H1 (cell line): ENCODE measurements around the gene BRCC3. TPM values are rescaled to one million over a fixed set of nuclear protein-coding genes. Genes with fewer than 3 reads are reported as not detected.

Experiments
- CTCF ChIA-PET: fragments of 300-600 bp; sonication (Branson Sonifier 250); formaldehyde crosslinking; loops from one replicate; lab custom pipeline; 2021; ENCODE audit not compliant: partially characterized antibody; lab: Charles Lee
- POLR2A ChIA-PET: fragments of 300-600 bp; sonication (Branson Sonifier 250); formaldehyde crosslinking; loops from one replicate; lab custom pipeline; 2021; ENCODE audit warnings: inconsistent platforms; ENCODE audit not compliant: partially characterized antibody; lab: Charles Lee
- DNase-seq, 2 experiments: peaks; one replicate each; pipeline versions ENCODE4 v3.0.0 to v3.0.0-alpha.2; 2010 to 2022; ENCODE audit warnings: low spot score in 2 of 2, low read depth in 1 of 2, mixed read lengths in 1 of 2
- FAIRE-seq: peaks from 2 replicates; lab custom pipeline; 2011; peaks lifted over from hg19 to GRCh38; lab: Jason Lieb, UNC
- H2AFZ ChIP-seq: 2 replicates; pipeline ENCODE4 v1.8.1; 2012; ENCODE audit warnings: low read length, inconsistent platforms
- H2AK5ac ChIP-seq: 2 replicates; pipeline ENCODE4 v1.6.1; 2013; ENCODE audit warnings: low read depth, low read length
- H2BK120ac ChIP-seq: replicated peaks from 2 replicates; pipeline ENCODE3; 2013; ENCODE audit warnings: low read depth, low read length, inconsistent platforms
- H2BK12ac ChIP-seq: 2 replicates; pipeline ENCODE4 v1.6.1; 2013; ENCODE audit warnings: low read depth, low read length
- H2BK15ac ChIP-seq: 2 replicates; pipeline ENCODE4 v1.6.1; 2013; ENCODE audit warnings: low read length
- H2BK20ac ChIP-seq: 2 replicates; pipeline ENCODE4 v1.6.1; 2013; ENCODE audit warnings: low read length
- H2BK5ac ChIP-seq: 2 replicates; pipeline ENCODE4 v1.6.1; 2013; ENCODE audit warnings: low read depth, low read length
- H3K14ac ChIP-seq: 2 replicates; pipeline ENCODE4 v1.6.1; 2013; ENCODE audit warnings: inconsistent platforms; ENCODE audit not compliant: insufficient read length
- H3K18ac ChIP-seq: 2 replicates; pipeline ENCODE4 v1.6.1; 2013; ENCODE audit warnings: low read length; ENCODE audit errors: extremely low read depth
- H3K23ac ChIP-seq: 2 replicates; pipeline ENCODE4 v1.6.1; 2013; ENCODE audit warnings: inconsistent platforms; ENCODE audit not compliant: insufficient read length
- H3K23me2 ChIP-seq: 2 replicates; pipeline ENCODE4 v1.6.1; 2013; ENCODE audit warnings: low read depth, low read length
- H3K27ac ChIP-seq: 2 replicates; pipeline ENCODE4 v1.6.1; 2011; ENCODE audit warnings: low read depth, low read length, inconsistent platforms
- H3K27me3 ChIP-seq, 4 experiments: replicated peaks in 1 of 4; 1 replicate in 1 of 4; 2 replicates in 3 of 4; pipeline versions ENCODE4 v1.6.1 to v1.8.1; 2011 to 2013; ENCODE audit warnings: low read length in 3 of 4, mild to moderate bottlenecking in 3 of 4, inconsistent platforms in 2 of 4, mixed read lengths in 2 of 4, moderate library complexity in 1 of 4; ENCODE audit not compliant: control insufficient read depth in 3 of 4, insufficient read depth in 3 of 4; ENCODE audit errors: extremely low read depth in 1 of 4
- H3K36me3 ChIP-seq, 4 experiments: 2 replicates each; pipeline versions ENCODE4 v1.6.1 to v1.8.1; 2011 to 2013; ENCODE audit warnings: mild to moderate bottlenecking in 4 of 4, low read length in 3 of 4, moderate library complexity in 2 of 4, control low read depth in 1 of 4, inconsistent platforms in 1 of 4; ENCODE audit not compliant: insufficient read depth in 4 of 4, control insufficient read depth in 2 of 4
- H3K4ac ChIP-seq: replicated peaks from 2 replicates; pipeline ENCODE3; 2013; ENCODE audit warnings: low read length, low read depth, mixed read lengths, inconsistent platforms; ENCODE audit not compliant: insufficient read length
- H3K4me1 ChIP-seq, 4 experiments: replicated peaks in 1 of 4; 1 replicate in 1 of 4; 2 replicates in 3 of 4; pipeline versions ENCODE4 v1.6.1 to v1.8.1; 2011 to 2013; ENCODE audit warnings: low read length in 3 of 4, inconsistent platforms in 2 of 4, mixed read lengths in 1 of 4; ENCODE audit not compliant: insufficient read depth in 4 of 4, control insufficient read depth in 3 of 4
- H3K4me2 ChIP-seq, 2 experiments: 2 replicates each; pipeline versions ENCODE4 v1.6.1 to v1.8.1; 2011 to 2013; ENCODE audit warnings: low read depth in 2 of 2, low read length in 2 of 2, control low read depth in 1 of 2, inconsistent platforms in 1 of 2, mild to moderate bottlenecking in 1 of 2; ENCODE audit not compliant: insufficient read depth in 1 of 2
- H3K4me3 ChIP-seq, 4 experiments: fragments of 200-600, 300-600 bp in 1 of 4; sonication (generic), shearing (Covaris generic), sonication (Bioruptor Twin) in 1 of 4; 2 replicates each; pipeline versions ENCODE4 v1.5.1 to v1.8.1; 2011 to 2016; ENCODE audit warnings: low read length in 4 of 4, low read depth in 3 of 4, control low read depth in 2 of 4, inconsistent platforms in 2 of 4, mild to moderate bottlenecking in 2 of 4, mixed read lengths in 1 of 4, moderate library complexity in 1 of 4; ENCODE audit not compliant: insufficient read depth in 2 of 4; ENCODE audit errors: extremely low read depth in 1 of 4
- H3K56ac ChIP-seq: replicated peaks from 2 replicates; pipeline ENCODE3; 2013; ENCODE audit warnings: low read depth, mild to moderate bottlenecking, mixed read lengths, low read length, inconsistent platforms; ENCODE audit not compliant: insufficient read length
- H3K79me1 ChIP-seq: 2 replicates; pipeline ENCODE4 v1.6.1; 2013; ENCODE audit warnings: low read depth, low read length, control low read depth
- H3K79me2 ChIP-seq, 2 experiments: 2 replicates each; pipeline versions ENCODE4 v1.6.1 to v1.8.1; 2012 to 2013; ENCODE audit warnings: low read length in 2 of 2, mild to moderate bottlenecking in 2 of 2, inconsistent platforms in 1 of 2; ENCODE audit not compliant: insufficient read depth in 2 of 2, control insufficient read depth in 1 of 2
- H3K9ac ChIP-seq, 4 experiments: replicated peaks in 1 of 4; 1 replicate in 1 of 4; 2 replicates in 3 of 4; pipeline versions ENCODE4 v1.6.1 to v1.8.1; 2011 to 2013; ENCODE audit warnings: low read depth in 3 of 4, low read length in 3 of 4, control low read depth in 2 of 4, mild to moderate bottlenecking in 2 of 4, moderate library complexity in 2 of 4, inconsistent platforms in 1 of 4; ENCODE audit errors: extremely low read depth in 1 of 4
- H3K9me3 ChIP-seq, 2 experiments: 2 replicates each; pipeline versions ENCODE4 v1.6.1 to v1.8.1; 2012 to 2013; ENCODE audit warnings: mild to moderate bottlenecking in 2 of 2, moderate library complexity in 2 of 2, control low read depth in 1 of 2, inconsistent platforms in 1 of 2, low read depth in 1 of 2, low read length in 1 of 2, mixed read lengths in 1 of 2; ENCODE audit not compliant: insufficient read depth in 2 of 2
- H4K20me1 ChIP-seq, 2 experiments: replicated peaks in 1 of 2; 2 replicates each; pipeline versions ENCODE3 to v1.8.1; 2011 to 2013; ENCODE audit warnings: inconsistent platforms in 2 of 2, low read length in 2 of 2, mild to moderate bottlenecking in 1 of 2; ENCODE audit not compliant: insufficient read depth in 2 of 2, control insufficient read depth in 1 of 2
- H4K5ac ChIP-seq: 2 replicates; pipeline ENCODE4 v1.6.1; 2013; ENCODE audit warnings: low read length, low read depth, mixed read lengths, inconsistent platforms; ENCODE audit not compliant: insufficient read length
- H4K8ac ChIP-seq: 2 replicates; pipeline ENCODE4 v1.8.0; 2013; ENCODE audit warnings: mild to moderate bottlenecking, moderate library complexity, low read length, inconsistent platforms; ENCODE audit not compliant: insufficient read depth; ENCODE audit errors: extremely low read depth
- H4K91ac ChIP-seq: replicated peaks from 2 replicates; pipeline ENCODE3; 2013; ENCODE audit warnings: low read length, mixed read lengths, inconsistent platforms; ENCODE audit not compliant: insufficient read length
- ASH2L ChIP-seq: fragments of 200-600, 300-600 bp; sonication (generic); IDR thresholded peaks from one replicate; pipeline ENCODE4 v1.7.1; 2017; ENCODE audit warnings: low read length
- EP300 ChIP-seq, 2 experiments: IDR thresholded peaks; 1 replicate in 1 of 2; 2 replicates in 1 of 2; pipeline ENCODE4 v1.6.1; 2011 to 2012; ENCODE audit warnings: low read depth in 2 of 2, low read length in 2 of 2, mild to moderate bottlenecking in 2 of 2, borderline replicate concordance in 1 of 2, inconsistent platforms in 1 of 2, moderate library complexity in 1 of 2
- HDAC2 ChIP-seq, 2 experiments: fragments of 300-600 bp in 1 of 2; sonication (generic) in 1 of 2; IDR thresholded peaks; 2 replicates each; pipeline ENCODE4 v1.6.1; 2011 to 2012; ENCODE audit warnings: low read depth in 2 of 2, low read length in 2 of 2, mild to moderate bottlenecking in 2 of 2, moderate library complexity in 2 of 2, borderline replicate concordance in 1 of 2, inconsistent platforms in 1 of 2
- NRF1 ChIP-seq: IDR thresholded peaks from 2 replicates; pipeline ENCODE4 v1.6.1; 2011; ENCODE audit warnings: mild to moderate bottlenecking, low read depth, low read length, improper control_type of control experiment
- RAD21 ChIP-seq, 2 experiments: IDR thresholded peaks in 1 of 2; conservative IDR thresholded peaks in 1 of 2; 2 replicates each; pipeline ENCODE4 v1.6.1; 2011; ENCODE audit warnings: low read depth in 2 of 2, low read length in 2 of 2, improper control_type of control experiment in 1 of 2, inconsistent platforms in 1 of 2, mild to moderate bottlenecking in 1 of 2, moderate library complexity in 1 of 2
- RNF2 ChIP-seq: fragments of 200-900, 300-1000 bp; sonication (generic); IDR thresholded peaks from 2 replicates; pipeline ENCODE4 v1.7.1; 2016; ENCODE audit warnings: borderline replicate concordance, low read depth, mild to moderate bottlenecking, antibody characterized with exemption, low read length; ENCODE audit not compliant: poor library complexity, severe bottlenecking; ENCODE audit errors: missing control alignments
- SIRT6 ChIP-seq: IDR thresholded peaks from one replicate; pipeline ENCODE4 v1.7.1; 2012; ENCODE audit warnings: low read length, inconsistent platforms
- ZNF274 ChIP-seq: IDR thresholded peaks from 2 replicates; pipeline ENCODE4 v1.7.0; 2012; ENCODE audit warnings: low read length, borderline replicate concordance; ENCODE audit errors: extremely low read depth
- WGBS, 2 experiments: shearing (Covaris generic) in 1 of 2; methylation state at CpG; one replicate each; pipeline versions ENCODE4 v1.1.6 to v1.1.7; 2013 to 2015; ENCODE audit warnings: low lambda C conversion rate in 2 of 2, mixed read lengths in 2 of 2, inconsistent platforms in 1 of 2, low coverage in 1 of 2, missing lambda C conversion rate in 1 of 2; ENCODE audit not compliant: insufficient replicate concordance in 2 of 2, insufficient coverage in 1 of 2, insufficient read length in 1 of 2; ENCODE audit errors: extremely low coverage in 1 of 2, missing lambda C conversion rate in 1 of 2; 5-methylcytosine and 5-hydroxymethylcytosine counted together
- polyA plus RNA-seq, 7 experiments: library from polyadenylated mRNA; depleted of rRNA in 3 of 7; stranded (reverse) in 5 of 7; unstranded in 2 of 7; fragments of >200 nt in 5 of 7; fragments of 200-250 nt in 2 of 7; gene quantifications; 1 replicate in 5 of 7; 2 replicates in 1 of 7; 4 replicates in 1 of 7; pipeline versions ENCODE4 v1.2.1 to v1.2.3, GENCODE V29; 2011 to 2013; ENCODE audit warnings: missing spikeins in 2 of 7, mixed read lengths in 2 of 7
- total RNA-seq: library from RNA; stranded (reverse); fragmentation: NEBNext Ultra II Directional; extraction: Animal tissue kit (Norgen Biotek cat#: 25700); gene quantifications from 2 replicates; pipeline ENCODE4 v1.2.1, GENCODE V29; 2021
- TF ChIP-seq, protein P1 (sequence below), 3 experiments: IDR thresholded peaks; 1 replicate in 2 of 3; 2 replicates in 1 of 3; pipeline versions ENCODE4 v1.5.1 to v1.6.1; 2011; ENCODE audit warnings: low read length in 3 of 3, mild to moderate bottlenecking in 3 of 3, inconsistent platforms in 2 of 3, low read depth in 1 of 3, moderate library complexity in 1 of 3; ENCODE audit not compliant: insufficient read depth in 1 of 3; ENCODE audit errors: control extremely low read depth in 1 of 3

Gene BRCC3
- total and polyA plus RNA-seq, 2 of the 8 experiments (the other 6 are each of a cell fraction or from before 2014, with no cell fraction given), result 13.1 to 23.2 TPM

DNA sequence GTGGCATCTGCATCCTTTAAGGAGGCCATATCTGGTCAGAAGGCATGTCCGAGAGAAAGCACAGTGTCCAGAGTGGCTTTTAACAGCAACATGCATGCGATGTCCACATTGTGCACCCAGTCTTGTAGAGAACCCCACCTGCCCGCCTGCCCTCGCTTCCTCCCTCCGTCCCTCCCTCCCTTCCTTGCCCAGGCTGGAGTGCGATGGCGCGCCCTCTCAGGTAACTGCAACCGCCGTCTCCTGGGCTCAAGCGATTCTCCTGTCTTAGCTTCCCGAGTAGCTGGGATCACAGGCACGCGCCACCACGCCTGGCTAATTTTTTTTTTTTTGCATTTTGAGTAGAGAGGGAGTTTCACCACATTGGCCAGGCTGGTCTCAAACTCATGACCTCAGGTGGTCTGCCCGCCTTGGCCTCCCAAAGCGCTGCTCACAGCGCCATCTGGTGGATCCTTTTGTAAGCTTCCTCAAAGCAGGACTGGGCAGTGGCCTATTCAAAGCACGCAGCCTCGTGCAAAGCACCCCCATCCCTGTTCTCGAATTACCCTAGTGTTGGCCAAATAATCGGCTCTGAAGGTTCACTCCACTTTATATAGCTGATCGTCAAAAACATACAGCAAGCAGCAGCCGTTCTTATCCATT lies 15.0 kb downstream of the BRCC3 start:
- FAIRE-seq, result peak; percentile 84
- H3K27ac ChIP-seq, result no peak overlapping the region

More for the DNA sequence above, 15.0 kb downstream of the BRCC3 start:
- Histone ChIP-seq H4K5ac (no peak overlapping the region), H3K23me2 (no peaks in the 10 kb centered on the region), H4K20me1 (no peaks in the 10 kb centered on the region), H3K79me1 (no peaks in the 10 kb centered on the region), H3K18ac (no peak overlapping the region), H3K36me3 (peaks cover 0 to 11% (median 0%) of the 10 kb centered on the region in 4 experiments; a peak in 3 of 8 replicates), H2BK120ac (no peak overlapping the region), H3K23ac (no peak overlapping the region), H2BK20ac (no peak overlapping the region), H2AFZ (no peak overlapping the region), H2BK15ac (no peak overlapping the region), H3K56ac (no peak overlapping the region), H3K14ac (no peak overlapping the region), H4K8ac (no peak overlapping the region), H2BK5ac (no peak overlapping the region), H3K79me2 (no peaks in the 10 kb centered on the region), H2AK5ac (no peak overlapping the region), H3K4me1 (no peaks in the 10 kb centered on the region), H2BK12ac (no peak overlapping the region), H3K4ac (no peak overlapping the region), H4K91ac (no peak overlapping the region), H3K9ac (no peak overlapping the region), H3K4me3 (no peak overlapping the region), H3K4me2 (no peak overlapping the region), H3K9me3 (no peaks in the 10 kb centered on the region), H3K27me3 (no peaks in the 10 kb centered on the region)
- peak; percentile 27 to 63 for DNase-seq
- 69% methylated on average over 16 of the region's 24 CpGs; no CpG with 5 or more reads in 1 of the 2 experiments for WGBS, 2 experiments
- ChIA-PET POLR2A (no interaction called here), CTCF (interaction anchor here (0.9 to 3.7 kb wide), 11 partner anchors 8 to 191 kb away, joined by 3 to 13 read pairs (median 3); no protein-coding TSS in a partner anchor)
- TF ChIP-seq ASH2L (no peak), HDAC2 (IDR thresholded peaks at IDR 0.05; ENCODE audit: borderline replicate concordance in 1 of 2, low read depth in 2 of 2, low read length in 2 of 2) (no peak), RAD21 (IDR thresholded peaks at IDR 0.05 in 1 of 2, conservative IDR thresholded peaks at IDR 0.05 in 1 of 2; ENCODE audit: low read depth in 2 of 2, low read length in 2 of 2) (peak; percentile 37 to 54; a peak in 3 of 4 replicates), SIRT6 (no peak), RNF2 (no peak), NRF1 (no peak), EP300 (IDR thresholded peaks at IDR 0.05; ENCODE audit: borderline replicate concordance in 1 of 2, low read depth in 2 of 2, low read length in 2 of 2) (no peak), ZNF274 (no peak)
- TF ChIP-seq, protein P1, sequence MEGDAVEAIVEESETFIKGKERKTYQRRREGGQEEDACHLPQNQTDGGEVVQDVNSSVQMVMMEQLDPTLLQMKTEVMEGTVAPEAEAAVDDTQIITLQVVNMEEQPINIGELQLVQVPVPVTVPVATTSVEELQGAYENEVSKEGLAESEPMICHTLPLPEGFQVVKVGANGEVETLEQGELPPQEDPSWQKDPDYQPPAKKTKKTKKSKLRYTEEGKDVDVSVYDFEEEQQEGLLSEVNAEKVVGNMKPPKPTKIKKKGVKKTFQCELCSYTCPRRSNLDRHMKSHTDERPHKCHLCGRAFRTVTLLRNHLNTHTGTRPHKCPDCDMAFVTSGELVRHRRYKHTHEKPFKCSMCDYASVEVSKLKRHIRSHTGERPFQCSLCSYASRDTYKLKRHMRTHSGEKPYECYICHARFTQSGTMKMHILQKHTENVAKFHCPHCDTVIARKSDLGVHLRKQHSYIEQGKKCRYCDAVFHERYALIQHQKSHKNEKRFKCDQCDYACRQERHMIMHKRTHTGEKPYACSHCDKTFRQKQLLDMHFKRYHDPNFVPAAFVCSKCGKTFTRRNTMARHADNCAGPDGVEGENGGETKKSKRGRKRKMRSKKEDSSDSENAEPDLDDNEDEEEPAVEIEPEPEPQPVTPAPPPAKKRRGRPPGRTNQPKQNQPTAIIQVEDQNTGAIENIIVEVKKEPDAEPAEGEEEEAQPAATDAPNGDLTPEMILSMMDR (IDR thresholded peaks at IDR 0.05; ENCODE audit: control extremely low read depth in 1 of 3, insufficient read depth in 1 of 3, low read depth in 1 of 3, low read length in 3 of 3), result peak; percentile 53 to 72 (median 56)
